NCI-H69 (cell line): ENCODE data around the gene OR5K4.
"Not testable (repeated sequence)": the region's sequence is repeated elsewhere in the genome, so short reads cannot be mapped to it uniquely, and the experiment has no call there.

Source experiments
- DNase-seq: peaks from one replicate; lab custom pipeline; 2025; lab: John Stamatoyannopoulos, UW

The OR5K4 gene

GRCh38 chr3:98371186-98371585 lies 17.5 kb downstream of the OR5K4 start:
- no peak for DNase-seq

DNA sequence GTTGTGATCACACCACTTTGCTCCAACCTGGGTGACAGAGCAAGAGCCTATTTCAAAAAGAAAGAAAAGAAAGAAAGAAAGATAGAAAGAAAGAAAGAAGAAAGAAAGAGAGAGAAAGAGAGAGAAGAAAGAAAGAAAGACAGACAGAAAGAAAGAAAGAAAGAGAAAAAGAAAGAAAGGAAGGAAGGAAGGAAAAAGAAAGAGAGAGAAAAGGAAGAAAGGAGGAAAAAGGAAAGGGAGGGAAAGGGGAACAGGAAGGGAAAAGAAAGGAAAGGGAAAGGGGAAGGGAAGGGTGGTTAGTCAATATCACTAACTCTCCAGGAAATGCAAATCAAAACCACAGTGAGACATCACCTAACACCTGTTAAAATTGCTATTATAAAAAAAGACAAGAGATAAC lies 18.2 kb downstream of the OR5K4 start:
- no peak for DNase-seq

- no peak for DNase-seq
Observed at GRCh38 chr3:98372445-98372844, 18.8 kb downstream of the OR5K4 start.

DNA sequence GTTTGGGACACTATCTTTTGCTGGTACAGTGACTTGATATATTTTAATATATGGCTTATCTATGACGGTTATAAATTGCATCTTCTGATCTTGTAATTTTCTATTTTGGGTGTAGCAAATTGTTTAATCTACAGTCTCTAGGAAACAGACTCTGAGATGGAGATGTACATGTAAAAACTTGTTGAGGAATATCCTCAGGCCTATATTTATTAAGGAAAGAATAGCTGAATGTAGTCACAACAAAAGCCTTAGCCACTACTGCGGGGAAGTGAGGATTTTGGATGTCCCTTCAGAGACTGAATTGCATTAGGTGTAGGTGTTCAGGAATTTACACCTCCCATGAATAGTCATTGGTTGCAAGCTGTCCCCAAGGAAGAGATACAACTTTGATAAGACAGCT lies 23.0 kb downstream of the OR5K4 start:
- DNase-seq = no peak

- DNase-seq = no peak
Observed at GRCh38 chr3:98388147-98388546, 34.5 kb downstream of the OR5K4 start.

- no peak for DNase-seq
Observed at GRCh38 chr3:98390366-98390765, 36.7 kb downstream of the OR5K4 start, which contains the start of gene OR5K3. TSS of gene OR5K3 (plus strand) at chr3:98390666. CDS start at chr3:98390666, 0 bp downstream.

GRCh38 chr3:98395101-98395500 lies 41.4 kb downstream of the OR5K4 start:
- DNase-seq = no peak

DNA sequence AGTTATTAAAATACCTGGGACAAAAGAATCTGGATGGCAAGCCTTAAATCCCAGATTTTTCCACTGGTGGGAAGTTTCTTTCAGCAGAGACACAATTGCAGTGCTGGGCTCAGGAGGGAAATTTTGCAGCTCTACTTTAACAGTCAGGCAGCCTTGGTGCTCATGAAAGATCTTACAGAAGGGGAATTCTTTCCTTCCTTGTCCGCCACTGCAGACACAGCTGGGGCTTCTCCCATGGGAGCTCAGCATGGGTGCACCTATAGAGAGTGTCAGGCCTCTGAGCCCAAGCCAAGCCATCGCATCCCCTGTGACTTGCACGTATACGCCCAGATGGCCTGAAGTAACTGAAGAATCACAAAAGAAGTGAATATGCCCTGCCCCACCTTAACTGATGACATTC lies 42.8 kb downstream of the OR5K4 start:
- not testable (repeated sequence) for DNase-seq

DNA sequence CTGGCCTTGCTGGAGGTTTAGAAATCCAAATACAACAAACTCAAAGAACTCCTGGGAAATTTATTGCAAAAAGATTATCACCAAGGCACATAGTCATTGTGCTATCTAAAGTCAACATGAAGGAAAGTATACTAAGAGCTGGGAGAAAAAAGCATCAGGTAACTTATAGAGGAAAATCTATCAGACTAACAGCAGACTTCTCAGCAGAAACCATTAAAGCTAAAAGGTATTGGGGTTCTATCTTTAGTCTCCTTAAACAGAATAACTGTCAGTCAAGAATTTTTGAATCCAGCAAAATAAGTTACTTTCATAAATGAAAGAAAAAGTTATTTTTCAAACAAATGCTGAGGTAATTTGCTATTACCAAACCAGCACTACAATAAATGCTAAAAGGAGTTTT lies 44.9 kb downstream of the OR5K4 start:
- DNase-seq = no peak

GRCh38 chr3:98402507-98402906 lies 48.9 kb downstream of the OR5K4 start:
- DNase-seq = no peak

DNA sequence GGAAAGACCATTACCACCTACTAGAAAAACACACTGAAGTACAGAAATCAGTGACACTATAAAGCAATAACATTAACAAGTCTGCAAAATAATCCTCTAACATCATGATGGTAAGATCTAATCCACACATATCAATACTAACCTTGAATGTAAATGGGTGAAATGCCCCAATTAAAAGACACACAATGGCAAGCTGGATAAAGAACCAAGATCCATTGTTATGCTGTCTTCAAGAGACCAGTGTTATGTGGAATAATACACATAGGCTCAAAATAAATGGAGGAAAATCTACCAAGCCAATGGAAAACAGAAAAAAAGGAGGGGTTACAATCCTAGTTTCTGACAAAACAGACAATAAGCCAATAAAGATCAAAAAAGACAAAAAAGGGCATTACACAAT lies 50.4 kb downstream of the OR5K4 start:
- DNase-seq = no peak
